Measurements from ENCODE around the gene SH3BP1. TPM values are rescaled to one million over a fixed set of nuclear protein-coding genes. Genes with fewer than 3 reads are reported as not detected.

SH3BP1 gene
- total RNA-seq, 1 experiment from 2014 or later: 12.9 TPM

DNA sequence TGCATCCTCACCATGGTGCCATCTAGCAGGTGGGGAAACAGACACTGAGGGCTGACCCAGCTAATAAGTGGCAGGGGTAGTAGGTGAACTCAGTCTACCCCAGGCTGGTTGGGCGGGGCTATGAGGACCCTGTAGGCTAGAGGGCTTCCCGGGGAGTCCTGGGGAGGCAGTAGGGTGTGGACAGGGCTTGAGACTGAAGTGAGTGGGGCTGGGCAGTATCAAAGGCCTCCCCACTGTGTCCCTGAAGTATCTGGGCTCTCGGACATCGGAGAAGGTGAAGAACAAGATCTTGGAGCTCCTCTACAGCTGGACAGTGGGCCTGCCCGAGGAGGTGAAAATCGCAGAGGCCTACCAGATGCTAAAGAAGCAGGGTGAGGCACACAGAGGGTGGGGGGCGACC, 19.5 kb upstream of the SH3BP1 start:
- TF ChIP-seq, protein P1, sequence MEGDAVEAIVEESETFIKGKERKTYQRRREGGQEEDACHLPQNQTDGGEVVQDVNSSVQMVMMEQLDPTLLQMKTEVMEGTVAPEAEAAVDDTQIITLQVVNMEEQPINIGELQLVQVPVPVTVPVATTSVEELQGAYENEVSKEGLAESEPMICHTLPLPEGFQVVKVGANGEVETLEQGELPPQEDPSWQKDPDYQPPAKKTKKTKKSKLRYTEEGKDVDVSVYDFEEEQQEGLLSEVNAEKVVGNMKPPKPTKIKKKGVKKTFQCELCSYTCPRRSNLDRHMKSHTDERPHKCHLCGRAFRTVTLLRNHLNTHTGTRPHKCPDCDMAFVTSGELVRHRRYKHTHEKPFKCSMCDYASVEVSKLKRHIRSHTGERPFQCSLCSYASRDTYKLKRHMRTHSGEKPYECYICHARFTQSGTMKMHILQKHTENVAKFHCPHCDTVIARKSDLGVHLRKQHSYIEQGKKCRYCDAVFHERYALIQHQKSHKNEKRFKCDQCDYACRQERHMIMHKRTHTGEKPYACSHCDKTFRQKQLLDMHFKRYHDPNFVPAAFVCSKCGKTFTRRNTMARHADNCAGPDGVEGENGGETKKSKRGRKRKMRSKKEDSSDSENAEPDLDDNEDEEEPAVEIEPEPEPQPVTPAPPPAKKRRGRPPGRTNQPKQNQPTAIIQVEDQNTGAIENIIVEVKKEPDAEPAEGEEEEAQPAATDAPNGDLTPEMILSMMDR (conservative IDR thresholded peaks at IDR 0.05; ENCODE audit: low read depth, low read length): no peak
- no peak for TF ChIP-seq EZH2 (IDR thresholded peaks at IDR 0.05; ENCODE audit: borderline replicate concordance, low read depth, low read length, poor library complexity, severe bottlenecking)
- Histone ChIP-seq H3K4me3 (ENCODE audit: low read depth, low read length, poor library complexity, severe bottlenecking) (no peak overlapping the region), H3K9me3 (ENCODE audit: low read depth, low read length, poor library complexity, severe bottlenecking) (no peaks in the 10 kb centered on the region), H3K4me1 (ENCODE audit: insufficient read depth, low read length, poor library complexity, severe bottlenecking) (no peaks in the 10 kb centered on the region), H3K27ac (ENCODE audit: low read depth, low read length, poor library complexity, severe bottlenecking) (no peak overlapping the region), H3K36me3 (ENCODE audit: insufficient read depth, low read length, poor library complexity, severe bottlenecking) (peaks cover 52% of the 10 kb centered on the region), H3K27me3 (replicated peaks; ENCODE audit: insufficient read depth, low read depth, low read length, poor library complexity) (no peaks in the 10 kb centered on the region)
- POLR2A ChIA-PET (ENCODE audit: low non-redundant PET): interaction anchor here (0.6 kb wide), 1 partner anchor 14 kb away, joined by 3 read pairs; no protein-coding TSS in a partner anchor
- no TSS peak for BruUV-seq (replicated peaks)
- CTCF ChIA-PET: no interaction called here
- intact Hi-C loops (cut with micrococcal nuclease; ENCODE audit: unreplicated experiment): loop anchor here (5.0 kb wide), 1 partner anchor 172 kb away; no protein-coding TSS in a partner anchor
- no peak for DNase-seq (ENCODE audit: low spot score)

DNA sequence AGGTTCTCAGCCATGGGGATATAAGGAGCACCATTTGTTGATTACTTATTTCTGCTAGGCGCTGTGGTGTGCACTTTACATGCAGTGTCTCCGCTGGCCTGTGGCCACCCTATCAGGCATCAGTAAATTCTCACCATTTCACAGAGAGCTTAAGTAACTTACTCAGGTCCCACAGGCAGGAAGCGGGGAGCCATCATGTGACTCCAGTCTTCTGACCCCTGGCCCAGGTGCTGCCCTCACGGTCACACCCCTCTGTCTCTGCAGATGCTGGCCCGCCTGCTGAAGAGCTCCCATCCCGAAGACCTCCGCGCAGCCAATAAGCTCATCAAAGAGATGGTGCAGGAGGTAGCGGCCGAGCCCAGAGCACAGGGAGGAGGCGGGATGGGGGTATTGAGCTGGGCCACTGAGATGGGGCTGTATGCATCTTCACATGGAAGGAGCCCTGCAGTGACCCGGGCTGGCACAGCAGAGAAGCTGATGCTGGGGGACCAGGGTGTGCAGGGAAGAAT, 18.1 kb upstream of the SH3BP1 start:
- BruUV-seq (replicated peaks): no TSS peak
- no peaks in the 10 kb centered on the region for H3K27me3 ChIP-seq (replicated peaks; ENCODE audit: insufficient read depth, low read depth, low read length, poor library complexity)
- no peak overlapping the region for H3K4me3 ChIP-seq (ENCODE audit: low read depth, low read length, poor library complexity, severe bottlenecking)
- H3K36me3 ChIP-seq (ENCODE audit: insufficient read depth, low read length, poor library complexity, severe bottlenecking): peaks cover 51% of the 10 kb centered on the region
- DNase-seq (ENCODE audit: low spot score): no peak
- intact Hi-C loops (cut with micrococcal nuclease; ENCODE audit: unreplicated experiment): loop anchor here (5.0 kb wide), 1 partner anchor 171 kb away; no protein-coding TSS in a partner anchor
- H3K9me3 ChIP-seq (ENCODE audit: low read depth, low read length, poor library complexity, severe bottlenecking): no peaks in the 10 kb centered on the region
- H3K4me1 ChIP-seq (ENCODE audit: insufficient read depth, low read length, poor library complexity, severe bottlenecking): peaks cover 7% of the 10 kb centered on the region
- TF ChIP-seq, protein P1 (conservative IDR thresholded peaks at IDR 0.05; ENCODE audit: low read depth, low read length): no peak
- no peak for TF ChIP-seq EZH2 (IDR thresholded peaks at IDR 0.05; ENCODE audit: borderline replicate concordance, low read depth, low read length, poor library complexity, severe bottlenecking)
- ChIA-PET POLR2A (ENCODE audit: low non-redundant PET) (no interaction called here), CTCF (interaction anchor here (0.5 kb wide), 1 partner anchor 276 kb away, joined by 4 read pairs; no protein-coding TSS in a partner anchor)
- H3K27ac ChIP-seq (ENCODE audit: low read depth, low read length, poor library complexity, severe bottlenecking): no peak overlapping the region

DNA sequence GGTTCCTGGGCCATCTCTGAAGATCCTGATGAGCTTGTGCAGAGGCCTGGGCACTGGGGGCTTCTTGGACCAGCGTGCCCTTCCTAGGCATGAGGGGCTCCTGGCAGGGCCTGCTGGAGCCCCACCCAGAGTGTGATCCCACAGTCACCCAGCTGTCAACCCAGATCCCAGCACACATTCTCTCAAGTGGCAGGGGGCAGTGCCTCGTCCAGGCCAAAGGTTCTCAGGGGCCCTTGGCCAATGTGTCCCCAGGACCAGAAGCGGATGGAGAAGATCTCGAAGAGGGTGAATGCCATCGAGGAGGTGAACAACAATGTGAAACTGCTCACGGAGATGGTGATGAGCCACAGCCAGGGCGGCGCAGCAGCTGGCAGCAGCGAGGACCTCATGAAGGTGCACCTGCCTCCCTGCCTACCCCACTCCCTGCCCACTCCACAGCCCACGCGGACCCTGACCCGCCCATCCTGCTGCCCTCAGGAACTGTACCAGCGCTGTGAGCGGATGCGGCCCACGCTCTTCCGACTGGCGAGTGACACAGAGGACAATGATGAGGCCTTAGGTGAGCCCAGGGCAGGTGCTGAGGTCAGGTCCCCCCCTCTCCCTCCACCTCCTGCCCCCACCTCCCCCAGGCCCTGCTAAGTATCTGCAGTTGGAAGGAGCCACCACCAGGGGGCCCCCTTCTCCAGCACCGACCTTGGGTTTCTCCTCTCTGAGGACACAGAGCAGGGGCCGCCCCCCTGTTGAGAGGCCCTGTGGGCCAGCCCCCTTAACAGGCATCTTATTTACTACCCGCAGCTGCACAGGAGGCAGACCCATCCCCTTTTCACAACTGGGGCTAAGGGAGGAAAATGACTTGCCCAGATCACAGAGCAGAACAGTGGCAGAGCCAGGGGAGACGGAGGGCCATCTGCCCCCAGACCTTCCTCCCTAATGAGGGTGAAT, 16.1 kb upstream of the SH3BP1 start:
- Histone ChIP-seq H3K27me3 (replicated peaks; ENCODE audit: insufficient read depth, low read depth, low read length, poor library complexity) (no peaks in the 10 kb centered on the region), H3K4me3 (ENCODE audit: low read depth, low read length, poor library complexity, severe bottlenecking) (no peak overlapping the region), H3K27ac (ENCODE audit: low read depth, low read length, poor library complexity, severe bottlenecking) (peak overlapping the region; percentile 58), H3K9me3 (ENCODE audit: low read depth, low read length, poor library complexity, severe bottlenecking) (no peaks in the 10 kb centered on the region), H3K4me1 (ENCODE audit: insufficient read depth, low read length, poor library complexity, severe bottlenecking) (peaks cover 14% of the 10 kb centered on the region), H3K36me3 (ENCODE audit: insufficient read depth, low read length, poor library complexity, severe bottlenecking) (peaks cover 34% of the 10 kb centered on the region)
- BruUV-seq (replicated peaks): no TSS peak
- intact Hi-C loops (cut with micrococcal nuclease; ENCODE audit: unreplicated experiment): loop anchor here (5.0 kb wide), 1 partner anchor 169 kb away; no protein-coding TSS in a partner anchor
- peak; percentile 65 for DNase-seq (ENCODE audit: low spot score)
- POLR2A ChIA-PET (ENCODE audit: low non-redundant PET): no interaction called here
- no peak for TF ChIP-seq EZH2 (IDR thresholded peaks at IDR 0.05; ENCODE audit: borderline replicate concordance, low read depth, low read length, poor library complexity, severe bottlenecking)
- TF ChIP-seq, protein P1 (conservative IDR thresholded peaks at IDR 0.05; ENCODE audit: low read depth, low read length): peak; percentile 95
- CTCF ChIA-PET: no interaction called here
